ENCODE results near the gene PTPRN2.
"Not testable (repeated sequence)": the region's sequence is repeated elsewhere in the genome, so short reads cannot be mapped to it uniquely, and the experiment has no call there.

The PTPRN2 gene

GRCh38 chr7:158431941-158432347, 155.7 kb downstream of the PTPRN2 start:
- peak; percentile 65 for DNase-seq

DNA sequence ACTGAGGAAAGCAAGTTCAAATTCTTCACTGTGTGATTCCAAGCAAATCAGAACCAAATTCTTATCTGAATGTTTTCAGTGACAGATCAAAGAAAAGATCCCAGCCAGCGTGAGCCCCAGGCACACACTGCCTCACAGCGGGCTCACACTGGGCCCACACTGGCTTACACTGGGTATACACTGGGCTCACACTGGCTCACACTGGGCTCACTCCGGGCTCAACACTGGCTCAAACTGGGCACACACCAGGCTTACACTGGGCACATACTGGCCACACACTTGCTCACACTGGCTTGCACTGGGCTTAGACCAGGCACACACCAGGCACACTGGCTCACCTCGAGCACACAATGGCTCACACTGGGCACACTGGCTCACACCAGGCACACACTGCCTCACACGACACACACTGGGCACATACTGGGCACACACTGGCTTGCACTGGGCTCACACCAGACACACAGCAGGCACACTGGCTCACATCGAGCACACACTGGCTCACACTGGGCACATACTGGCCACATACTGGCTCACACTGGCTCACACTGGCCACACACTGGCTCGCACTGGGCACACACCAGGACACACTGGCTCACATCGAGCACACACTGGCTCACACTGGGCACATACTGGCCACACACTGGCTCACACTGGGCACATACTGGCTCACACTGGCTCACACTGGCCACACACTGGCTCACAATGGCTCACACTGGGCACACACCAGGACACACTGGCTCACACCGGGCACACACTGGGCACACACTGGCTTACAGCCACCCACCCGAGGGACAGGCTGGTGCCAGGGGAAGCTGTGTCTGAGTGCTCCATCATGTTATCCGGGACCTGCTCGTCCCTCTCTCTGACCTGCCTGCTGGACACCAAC, 156.3 kb downstream of the PTPRN2 start:
- DNase-seq: no peak

DNA sequence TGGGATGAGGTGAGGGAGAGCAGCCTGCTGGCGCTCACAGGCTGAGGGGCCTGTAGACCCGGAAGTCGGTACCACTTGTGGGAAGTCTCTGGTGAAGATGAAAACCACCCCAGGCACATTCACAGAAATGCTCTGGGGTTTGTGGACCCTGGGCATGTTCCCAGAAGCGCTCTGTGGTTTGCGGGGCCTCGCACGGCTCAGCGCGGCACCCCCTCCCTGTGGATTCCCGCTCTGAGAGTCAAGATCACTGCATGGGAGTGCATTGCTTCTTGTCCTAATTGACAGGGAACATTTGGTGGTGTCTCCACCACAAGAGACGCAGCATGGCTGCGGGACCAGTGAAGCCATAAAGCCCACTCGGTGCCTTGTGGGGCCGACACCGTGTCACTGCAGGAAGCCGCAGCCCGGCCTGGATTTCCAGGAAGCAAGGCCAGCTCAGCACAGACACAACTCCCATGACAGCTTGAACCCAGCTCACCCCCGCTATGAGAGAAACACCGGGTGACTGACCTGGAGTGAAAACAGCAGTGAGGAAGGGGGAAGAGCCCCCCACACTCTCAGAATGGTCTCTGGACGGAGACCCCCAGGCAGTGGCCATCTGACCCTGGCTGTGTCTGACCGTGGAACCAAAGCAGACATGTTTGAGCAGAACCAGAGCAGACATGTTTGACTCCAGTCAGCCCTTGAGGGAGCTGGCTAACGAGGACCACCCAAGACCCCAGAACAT, 157.2 kb downstream of the PTPRN2 start:
- no peak for DNase-seq

GRCh38 chr7:158428837-158429753, 158.5 kb downstream of the PTPRN2 start:
- DNase-seq: no peak

- no peak for DNase-seq
Measured at GRCh38 chr7:158428131-158428836, 159.3 kb downstream of the PTPRN2 start.

DNA sequence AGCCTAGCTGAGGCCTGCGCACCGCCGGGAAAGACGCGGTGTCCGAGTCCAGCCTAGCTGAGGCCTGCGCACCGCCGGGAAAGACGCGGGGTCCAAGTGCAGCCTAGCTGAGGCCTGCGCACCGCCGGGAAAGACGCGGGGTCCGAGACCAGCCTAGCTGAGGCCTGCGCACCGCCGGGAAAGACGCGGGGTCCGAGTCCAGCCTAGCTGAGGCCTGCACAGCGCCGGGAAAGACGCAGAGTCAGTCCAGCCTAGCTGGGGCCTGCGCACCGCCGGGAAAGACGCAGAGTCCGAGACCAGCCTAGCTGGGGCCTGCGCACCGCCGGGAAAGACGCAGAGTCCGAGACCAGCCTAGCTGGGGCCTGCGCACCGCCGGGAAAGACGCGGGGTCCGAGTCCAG, 161.9 kb downstream of the PTPRN2 start:
- DNase-seq: not testable (repeated sequence)

DNA sequence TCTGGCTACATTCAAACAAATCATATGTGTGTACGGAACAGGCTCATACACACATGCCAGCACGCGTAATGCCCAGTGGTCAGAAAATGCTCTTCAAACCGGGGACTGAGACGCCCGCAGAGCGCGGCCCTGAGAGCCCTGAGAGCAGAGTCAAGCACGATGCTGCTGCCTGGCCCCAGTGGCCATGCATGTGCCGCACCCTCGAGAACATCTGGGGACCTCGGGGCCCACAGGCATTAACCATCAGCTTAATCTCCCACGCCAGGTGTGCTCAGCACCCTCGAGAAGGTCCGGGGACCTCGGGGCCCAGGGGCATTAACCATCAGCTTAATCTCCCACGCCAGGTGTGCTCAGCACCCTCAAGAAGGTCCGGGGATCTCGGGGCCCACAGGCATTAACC, 163.1 kb downstream of the PTPRN2 start:
- no peak for DNase-seq

GRCh38 chr7:158424011-158424410, 163.6 kb downstream of the PTPRN2 start:
- DNase-seq: no peak

- no peak for DNase-seq
Measured at GRCh38 chr7:158422887-158423560, 164.6 kb downstream of the PTPRN2 start.

DNA sequence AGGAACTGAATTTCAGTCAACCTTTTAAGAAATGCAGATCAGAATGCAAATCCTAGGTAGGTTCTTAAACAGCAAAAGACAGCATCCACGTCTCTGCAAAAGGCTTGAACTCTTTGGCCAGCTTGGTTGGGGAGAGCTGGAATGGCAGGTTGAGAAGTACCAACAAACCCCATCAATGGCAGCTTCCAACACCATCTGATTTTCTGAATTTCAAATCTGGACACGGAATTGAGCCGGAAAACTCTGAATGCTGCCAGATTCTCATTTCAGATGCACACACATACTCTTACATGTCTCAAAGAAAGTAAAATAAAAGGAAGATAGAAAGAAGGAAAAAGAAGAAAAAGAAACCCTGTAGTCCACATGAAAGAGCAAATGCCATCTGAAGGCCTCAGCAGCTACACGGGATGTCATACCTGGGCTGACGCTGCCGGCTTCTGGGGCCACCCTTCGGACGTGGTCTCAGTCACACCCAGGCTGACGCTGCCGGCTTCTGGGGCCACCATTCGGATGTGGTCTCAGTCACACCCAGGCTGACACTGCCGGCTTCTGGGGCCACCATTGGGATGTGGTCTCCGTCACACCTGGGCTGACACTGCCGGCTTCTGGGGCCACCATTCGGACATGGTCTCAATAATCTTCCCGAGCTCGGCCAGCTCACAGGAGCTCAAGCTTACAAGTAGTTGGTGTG, 165.3 kb downstream of the PTPRN2 start:
- DNase-seq: no peak

DNA sequence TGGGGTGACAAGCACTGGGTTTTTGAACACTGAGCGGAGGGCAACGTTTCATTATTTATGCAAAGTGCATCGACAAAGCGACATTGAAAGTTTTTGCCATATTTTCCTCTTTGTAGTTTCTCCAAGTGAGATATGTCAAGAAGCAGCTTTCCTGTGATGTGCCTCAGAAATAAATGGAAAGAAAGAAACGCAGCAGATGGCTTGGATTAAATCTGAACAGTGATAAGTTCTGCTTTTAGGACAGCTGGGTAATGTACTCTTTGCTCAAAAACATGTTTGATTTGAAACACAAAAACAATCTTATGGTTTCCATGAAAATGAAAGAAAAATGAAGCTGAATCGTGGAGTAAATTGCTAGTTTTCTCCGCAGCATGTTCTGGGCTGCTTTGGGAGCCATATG, 166.3 kb downstream of the PTPRN2 start:
- DNase-seq: no peak

- no peak for DNase-seq
Measured at GRCh38 chr7:158420591-158421340, 166.9 kb downstream of the PTPRN2 start.

GRCh38 chr7:158419238-158419785, 168.3 kb downstream of the PTPRN2 start:
- DNase-seq: no peak

- DNase-seq: not testable (repeated sequence)
Measured at GRCh38 chr7:158418395-158418794, 169.2 kb downstream of the PTPRN2 start.

GRCh38 chr7:158416283-158416933, 171.2 kb downstream of the PTPRN2 start:
- DNase-seq: no peak

GRCh38 chr7:158415316-158415715, 172.3 kb downstream of the PTPRN2 start:
- no peak for DNase-seq

DNA sequence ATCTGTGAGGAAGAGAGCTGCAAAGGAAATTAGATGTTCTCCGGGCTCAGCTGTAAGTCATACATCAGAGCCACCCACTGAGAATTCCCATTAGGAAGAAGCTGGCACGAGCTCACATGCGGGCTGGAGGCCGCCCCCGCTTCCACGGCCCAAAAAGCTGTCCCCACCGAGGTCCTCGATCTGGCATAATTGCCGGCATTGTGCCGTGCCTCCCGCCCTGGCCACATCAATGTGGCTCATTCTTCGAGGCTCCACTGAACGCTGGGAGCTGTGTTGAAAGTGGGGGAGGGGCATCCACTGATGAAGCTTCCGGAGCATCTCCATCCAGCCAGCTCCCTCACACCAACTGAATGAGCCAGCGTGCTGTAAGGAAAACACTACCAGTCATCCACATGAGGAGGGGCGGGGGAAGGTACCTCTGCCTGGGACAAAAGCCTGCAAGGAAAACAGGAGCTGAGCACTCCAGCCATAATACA, 173.1 kb downstream of the PTPRN2 start:
- DNase-seq: peak; percentile 52

- no peak for DNase-seq
Measured at GRCh38 chr7:158414002-158414401, 173.6 kb downstream of the PTPRN2 start.

- no peak for DNase-seq
Measured at GRCh38 chr7:158411232-158411950, 176.2 kb downstream of the PTPRN2 start.
